Neuronal stem cell (in vitro differentiated cells): ENCODE measurements around the gene NTRK1.

Source experiments
- DNase-seq: peaks from one replicate; pipeline ENCODE4 v3.0.0-alpha.2; 2013; ENCODE audit warnings: low spot score
- H2AFZ ChIP-seq: one replicate; pipeline ENCODE4 v1.6.1; 2013; ENCODE audit warnings: mild to moderate bottlenecking, low read length, inconsistent platforms
- H2AK5ac ChIP-seq: 2 replicates; pipeline ENCODE4 v1.6.1; 2013; ENCODE audit warnings: low read depth, mild to moderate bottlenecking, inconsistent platforms, low read length, moderate library complexity, mixed read lengths
- H2BK120ac ChIP-seq: 2 replicates; pipeline ENCODE4 v1.6.1; 2013; ENCODE audit warnings: low read depth, mild to moderate bottlenecking, inconsistent platforms, low read length, moderate library complexity, mixed read lengths
- H2BK12ac ChIP-seq: one replicate; pipeline ENCODE4 v1.6.1; 2013; ENCODE audit warnings: low read length, inconsistent platforms
- H2BK15ac ChIP-seq: 2 replicates; pipeline ENCODE4 v1.6.1; 2013; ENCODE audit warnings: mild to moderate bottlenecking, low read length, inconsistent platforms, mixed read lengths
- H2BK5ac ChIP-seq: one replicate; pipeline ENCODE4 v1.6.1; 2013; ENCODE audit warnings: inconsistent platforms, mild to moderate bottlenecking, low read length, moderate library complexity
- H3K14ac ChIP-seq: one replicate; pipeline ENCODE4 v1.6.1; 2013; ENCODE audit warnings: low read length, inconsistent platforms
- H3K18ac ChIP-seq: 2 replicates; pipeline ENCODE4 v1.6.1; 2013; ENCODE audit warnings: low read length, inconsistent platforms
- H3K23ac ChIP-seq: 2 replicates; pipeline ENCODE4 v1.6.1; 2013; ENCODE audit warnings: low read depth, mild to moderate bottlenecking, mixed read lengths, low read length, inconsistent platforms; ENCODE audit not compliant: poor library complexity
- H3K27ac ChIP-seq: replicated peaks from 3 replicates; pipeline ENCODE4 v1.5.1; 2013; ENCODE audit warnings: low read length, inconsistent platforms
- H3K27me3 ChIP-seq, 3 experiments: 2 replicates each; pipeline ENCODE4 v1.6.1; 2013; ENCODE audit warnings: low read length in 3 of 3, mild to moderate bottlenecking in 2 of 3, inconsistent platforms in 1 of 3, low read depth in 1 of 3, mixed read lengths in 1 of 3, moderate library complexity in 1 of 3; ENCODE audit not compliant: control insufficient read depth in 3 of 3, insufficient read depth in 3 of 3
- H3K36me3 ChIP-seq, 2 donors: replicated peaks in 1 of 2; 2 replicates each; pipeline ENCODE4 v1.6.1; 2013; ENCODE audit warnings: low read length in 2 of 2; ENCODE audit not compliant: control insufficient read depth in 2 of 2, insufficient read depth in 2 of 2
- H3K4ac ChIP-seq: 2 replicates; pipeline ENCODE4 v1.6.1; 2013; ENCODE audit warnings: inconsistent platforms, mild to moderate bottlenecking, low read length, moderate library complexity
- H3K4me1 ChIP-seq, 2 donors: 1 replicate in 1 of 2; 2 replicates in 1 of 2; pipeline ENCODE4 v1.6.1; 2013; ENCODE audit warnings: low read length in 2 of 2, low read depth in 1 of 2; ENCODE audit not compliant: control insufficient read depth in 2 of 2, insufficient read depth in 1 of 2
- H3K4me2 ChIP-seq: one replicate; pipeline ENCODE4 v1.6.1; 2013; ENCODE audit warnings: mild to moderate bottlenecking, low read length, inconsistent platforms; ENCODE audit not compliant: insufficient read depth, poor library complexity, severe bottlenecking
- H3K4me3 ChIP-seq, 2 donors: 2 replicates each; pipeline ENCODE4 v1.5.1; 2013; ENCODE audit warnings: low read length in 2 of 2, mild to moderate bottlenecking in 2 of 2, inconsistent platforms in 1 of 2, moderate library complexity in 1 of 2
- H3K79me1 ChIP-seq: one replicate; pipeline ENCODE4 v1.6.1; 2013; ENCODE audit warnings: low read depth, mild to moderate bottlenecking, inconsistent platforms, low read length, moderate library complexity
- H3K9ac ChIP-seq: one replicate; pipeline ENCODE4 v1.6.1; 2013; ENCODE audit warnings: mild to moderate bottlenecking, low read depth, low read length, inconsistent platforms; ENCODE audit not compliant: poor library complexity
- H3K9me3 ChIP-seq, 2 donors: replicated peaks in 1 of 2; 2 replicates each; pipeline versions ENCODE3 to v1.6.1; 2013; ENCODE audit warnings: low read length in 2 of 2, mild to moderate bottlenecking in 2 of 2, inconsistent platforms in 1 of 2, low read depth in 1 of 2, mixed read lengths in 1 of 2, moderate library complexity in 1 of 2; ENCODE audit not compliant: control insufficient read depth in 2 of 2, insufficient read depth in 1 of 2
- H4K8ac ChIP-seq: one replicate; pipeline ENCODE4 v1.6.1; 2013; ENCODE audit warnings: low read depth, mild to moderate bottlenecking, inconsistent platforms, low read length, moderate library complexity
- H4K91ac ChIP-seq: one replicate; pipeline ENCODE4 v1.6.1; 2013; ENCODE audit warnings: low read length, low read depth, mild to moderate bottlenecking, inconsistent platforms; ENCODE audit not compliant: poor library complexity
- WGBS, 2 donors: extraction: QIAGEN DNeasy Blood & Tissue Kit; methylation state at CpG; one replicate each; pipeline ENCODE4 v1.1.7; 2013; ENCODE audit warnings: missing lambda C conversion rate in 2 of 2, mixed read lengths in 1 of 2; ENCODE audit not compliant: insufficient read length in 2 of 2, insufficient replicate concordance in 1 of 2; ENCODE audit errors: extremely low coverage in 2 of 2; 5-methylcytosine and 5-hydroxymethylcytosine counted together

Gene NTRK1

GRCh38 chr1:156838972-156839371, 21.7 kb upstream of the NTRK1 start:
- DNase-seq = no peak

DNA sequence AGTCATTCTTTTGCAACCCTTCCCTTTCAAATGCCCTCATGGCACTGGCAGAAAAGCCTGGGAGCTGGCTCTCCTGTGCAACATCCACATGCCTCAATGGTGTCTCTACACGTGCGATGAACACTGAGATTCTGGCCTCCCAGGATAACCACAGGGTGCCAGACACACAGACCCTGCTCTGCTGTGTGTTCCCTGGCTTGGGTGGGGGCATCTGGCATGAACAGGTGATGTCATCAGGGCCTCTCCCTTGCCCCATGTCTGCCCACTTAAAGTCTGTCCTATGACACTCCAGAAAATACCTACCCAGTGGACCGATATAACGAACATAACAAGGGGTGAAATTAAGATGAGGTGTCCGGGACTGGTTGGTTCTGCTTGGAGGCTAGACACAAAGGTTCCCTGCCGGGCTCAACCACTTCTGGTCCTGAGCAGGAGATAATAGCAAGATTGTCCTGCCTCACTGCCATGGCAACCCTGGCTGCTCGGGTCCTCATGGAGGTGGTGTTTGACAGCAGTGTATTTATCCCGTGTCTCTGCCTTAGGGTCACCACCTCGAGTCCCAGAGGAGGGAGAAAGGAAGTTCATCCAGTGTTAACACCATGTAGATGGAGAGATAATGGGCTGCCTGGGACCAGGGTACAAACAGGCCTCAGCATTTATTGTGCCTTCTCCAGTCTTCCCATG, 21.1 kb upstream of the NTRK1 start:
- H3K4me3 ChIP-seq = no peak overlapping the region
- H3K36me3 ChIP-seq = no peaks in the 10 kb centered on the region
- peak overlapping the region; percentile 69 for H3K18ac ChIP-seq
- no peak overlapping the region for H4K8ac ChIP-seq
- no peak overlapping the region for H2BK5ac ChIP-seq
- H3K23ac ChIP-seq = peak overlapping the region; percentile 51
- H3K14ac ChIP-seq = no peak overlapping the region
- H2AK5ac ChIP-seq = peak overlapping the region; percentile 48
- peak overlapping the region; percentile 8 for H2BK120ac ChIP-seq
- no peak overlapping the region for H2BK12ac ChIP-seq
- H3K27me3 ChIP-seq = peaks cover 3 to 67% (median 22%) of the 10 kb centered on the region in 3 experiments
- no peak overlapping the region for H2AFZ ChIP-seq
- H3K4me1 ChIP-seq = peaks cover 12 to 13% of the 10 kb centered on the region in 2 donors
- no peak for DNase-seq
- H2BK15ac ChIP-seq = no peak overlapping the region
- H3K27ac ChIP-seq = no peak overlapping the region
- H3K9me3 ChIP-seq = no peaks in the 10 kb centered on the region
- no peak overlapping the region for H3K9ac ChIP-seq
- H3K79me1 ChIP-seq = no peaks in the 10 kb centered on the region
- WGBS, 2 donors = no CpG with 5 or more reads among the region's 9 CpGs
- no peak overlapping the region for H3K4me2 ChIP-seq
- no peak overlapping the region for H3K4ac ChIP-seq
- H4K91ac ChIP-seq = no peak overlapping the region

More at GRCh38 chr1:156838972-156839371, 21.7 kb upstream of the NTRK1 start:
- H2BK5ac ChIP-seq = no peak overlapping the region
- H2AFZ ChIP-seq = no peak overlapping the region
- no peak overlapping the region for H3K4ac ChIP-seq
- no peak overlapping the region for H3K27ac ChIP-seq
- no peak overlapping the region for H4K8ac ChIP-seq
- no CpG with 5 or more reads among the region's 7 CpGs for WGBS, 2 donors
- H3K18ac ChIP-seq = peak overlapping the region; percentile 8
- no peaks in the 10 kb centered on the region for H3K79me1 ChIP-seq
- no peak overlapping the region for H2BK12ac ChIP-seq
- peaks cover 12 to 13% of the 10 kb centered on the region in 2 donors for H3K4me1 ChIP-seq
- H3K27me3 ChIP-seq = peaks cover 3 to 67% (median 16%) of the 10 kb centered on the region in 3 experiments
- H2BK15ac ChIP-seq = no peak overlapping the region
- H3K9ac ChIP-seq = no peak overlapping the region
- no peak overlapping the region for H3K4me2 ChIP-seq
- no peaks in the 10 kb centered on the region for H3K36me3 ChIP-seq
- no peak overlapping the region for H4K91ac ChIP-seq
- H2AK5ac ChIP-seq = peak overlapping the region; percentile 48
- no peak overlapping the region for H3K14ac ChIP-seq
- peak overlapping the region; percentile 51 for H3K23ac ChIP-seq
- no peak overlapping the region for H2BK120ac ChIP-seq
- H3K4me3 ChIP-seq = peak overlapping the region in 1 of 2 donors; percentile 40
- H3K9me3 ChIP-seq = no peaks in the 10 kb centered on the region

- no peaks in the 10 kb centered on the region for H3K9me3 ChIP-seq
- H3K36me3 ChIP-seq = no peaks in the 10 kb centered on the region
- peaks cover 10 to 67% (median 30%) of the 10 kb centered on the region in 3 experiments for H3K27me3 ChIP-seq
- H3K18ac ChIP-seq = peak overlapping the region; percentile 12
- no peak overlapping the region for H4K8ac ChIP-seq
- H4K91ac ChIP-seq = no peak overlapping the region
- DNase-seq = no peak
- no peak overlapping the region for H3K27ac ChIP-seq
- H2BK15ac ChIP-seq = no peak overlapping the region
- peak overlapping the region; percentile 27 for H2AK5ac ChIP-seq
- H3K79me1 ChIP-seq = no peaks in the 10 kb centered on the region
- peaks cover 12 to 18% of the 10 kb centered on the region in 2 donors for H3K4me1 ChIP-seq
- peak overlapping the region; percentile 17 for H3K23ac ChIP-seq
- H3K14ac ChIP-seq = no peak overlapping the region
- WGBS, 2 donors = no CpG with 5 or more reads among the region's 8 CpGs
- no peak overlapping the region for H2AFZ ChIP-seq
- no peak overlapping the region for H2BK120ac ChIP-seq
- H3K4me3 ChIP-seq = no peak overlapping the region
- H3K4me2 ChIP-seq = no peak overlapping the region
- H3K4ac ChIP-seq = no peak overlapping the region
- H2BK5ac ChIP-seq = peak overlapping the region; percentile 15
- no peak overlapping the region for H2BK12ac ChIP-seq
- peak overlapping the region; percentile 26 for H3K9ac ChIP-seq
Measured at GRCh38 chr1:156840186-156840897, 20.3 kb upstream of the NTRK1 start.

GRCh38 chr1:156840898-156841279, 19.8 kb upstream of the NTRK1 start:
- no peak overlapping the region for H3K18ac ChIP-seq
- peak overlapping the region; percentile 26 for H3K9ac ChIP-seq
- no peak for DNase-seq
- H3K4me2 ChIP-seq = no peak overlapping the region
- peaks cover 13 to 67% (median 35%) of the 10 kb centered on the region in 3 experiments for H3K27me3 ChIP-seq
- H3K36me3 ChIP-seq = no peaks in the 10 kb centered on the region
- no peak overlapping the region for H2AK5ac ChIP-seq
- no peak overlapping the region for H4K8ac ChIP-seq
- no peaks in the 10 kb centered on the region for H3K79me1 ChIP-seq
- peaks cover 12 to 18% of the 10 kb centered on the region in 2 donors for H3K4me1 ChIP-seq
- no peak overlapping the region for H2AFZ ChIP-seq
- no CpG with 5 or more reads among the region's 14 CpGs for WGBS, 2 donors
- no peak overlapping the region for H2BK12ac ChIP-seq
- H4K91ac ChIP-seq = no peak overlapping the region
- H3K4ac ChIP-seq = no peak overlapping the region
- no peak overlapping the region for H3K27ac ChIP-seq
- no peak overlapping the region for H3K14ac ChIP-seq
- peak overlapping the region; percentile 15 for H2BK5ac ChIP-seq
- H3K23ac ChIP-seq = peak overlapping the region; percentile 17
- no peak overlapping the region for H2BK120ac ChIP-seq
- peaks cover 0 to 2% of the 10 kb centered on the region in 2 donors for H3K9me3 ChIP-seq
- H2BK15ac ChIP-seq = no peak overlapping the region
- H3K4me3 ChIP-seq = no peak overlapping the region
